Caco-2 (cell line): ENCODE measurements around the gene KCNQ5. TPM values are rescaled to one million over a fixed set of nuclear protein-coding genes. Genes with fewer than 3 reads are reported as not detected.

Source experiments
- BruUV-seq: library from RNA; stranded (reverse); fragments of 400-500 nt; replicated peaks from 2 replicates; lab custom pipeline; 2021; lab: Mats Ljungman, UMichigan
- CTCF ChIA-PET: fragments of 300-600 bp; sonication (Branson Sonifier 250); formaldehyde crosslinking; loops from one replicate; lab custom pipeline; 2022; ENCODE audit warnings: antibody characterized with exemption; lab: Charles Lee
- POLR2A ChIA-PET: fragments of 300-600 bp; sonication (Branson Sonifier 250); formaldehyde crosslinking; loops from one replicate; lab custom pipeline; 2022; ENCODE audit warnings: antibody characterized with exemption; lab: Charles Lee
- DNase-seq, 2 experiments: peaks; one replicate each; pipeline versions ENCODE4 v3.0.0 to v3.0.0-alpha.2; 2020 to 2022
- H3K27me3 ChIP-seq: replicated peaks from 2 replicates; pipeline ENCODE4 v1.6.0; 2011; ENCODE audit warnings: low read length; ENCODE audit not compliant: control insufficient read depth, insufficient read depth
- H3K36me3 ChIP-seq: 2 replicates; pipeline ENCODE4 v1.5.1; 2011; ENCODE audit warnings: low read length; ENCODE audit not compliant: control insufficient read depth, insufficient read depth
- H3K4me1 ChIP-seq: fragments of 250-450 bp; sonication (Bioruptor Pico); 2 replicates; pipeline ENCODE4 v1.5.1; 2020; ENCODE audit warnings: mild to moderate bottlenecking
- H3K4me3 ChIP-seq: 2 replicates; pipeline ENCODE4 v1.5.1; 2011; ENCODE audit warnings: low read depth, mild to moderate bottlenecking, control low read depth, low read length
- H3K9me3 ChIP-seq: fragments of 250-450 bp; sonication (Bioruptor Pico); 2 replicates; pipeline ENCODE4 v1.5.1; 2020; ENCODE audit warnings: mild to moderate bottlenecking, moderate library complexity
- H3K27ac Mint-ChIP-seq: one replicate; pipeline ENCODE4 v1.8.0; 2022; ENCODE audit warnings: mixed read lengths; ENCODE audit not compliant: unreplicated experiment
- H3K27me3 Mint-ChIP-seq: one replicate; pipeline ENCODE4 v1.8.0; 2022; ENCODE audit warnings: mixed read lengths; ENCODE audit not compliant: insufficient read depth, unreplicated experiment
- H3K36me3 Mint-ChIP-seq: one replicate; pipeline ENCODE4 v1.8.0; 2022; ENCODE audit warnings: mild to moderate bottlenecking, mixed read lengths; ENCODE audit not compliant: insufficient read depth, unreplicated experiment
- H3K4me1 Mint-ChIP-seq: one replicate; pipeline ENCODE4 v1.8.0; 2022; ENCODE audit warnings: low read depth, mixed read lengths; ENCODE audit not compliant: unreplicated experiment
- H3K4me3 Mint-ChIP-seq: one replicate; pipeline ENCODE4 v1.8.0; 2022; ENCODE audit warnings: mild to moderate bottlenecking, moderate library complexity, mixed read lengths; ENCODE audit not compliant: unreplicated experiment
- H3K9me3 Mint-ChIP-seq: one replicate; pipeline ENCODE4 v1.8.0; 2022; ENCODE audit warnings: mixed read lengths; ENCODE audit not compliant: unreplicated experiment
- intact Hi-C: fragments of 100-400 bp; cut with micrococcal nuclease; formaldehyde crosslinking; loops from one replicate; pipeline ENCODE4 v1.10.0; 2022; ENCODE audit not compliant: unreplicated experiment
- total RNA-seq: library from RNA; stranded (reverse); gene quantifications from 2 replicates; pipeline ENCODE4 v1.2.3, GENCODE V29; 2022
- TF ChIP-seq, protein P1 (sequence below), 2 experiments: fragments of 200-600 bp in 1 of 2; IDR thresholded peaks; 1 replicate in 1 of 2; 2 replicates in 1 of 2; pipeline versions ENCODE4 v1.5.1 to v1.8.0; 2011 to 2022; ENCODE audit warnings: antibody characterized with exemption in 1 of 2, control low read depth in 1 of 2, inconsistent platforms in 1 of 2, low read depth in 1 of 2, low read length in 1 of 2, mild to moderate bottlenecking in 1 of 2, moderate library complexity in 1 of 2; ENCODE audit not compliant: insufficient read depth in 1 of 2, severe bottlenecking in 1 of 2, unreplicated experiment in 1 of 2

KCNQ5 gene
- total RNA-seq, 1 experiment from 2014 or later: 0.20 TPM

DNA sequence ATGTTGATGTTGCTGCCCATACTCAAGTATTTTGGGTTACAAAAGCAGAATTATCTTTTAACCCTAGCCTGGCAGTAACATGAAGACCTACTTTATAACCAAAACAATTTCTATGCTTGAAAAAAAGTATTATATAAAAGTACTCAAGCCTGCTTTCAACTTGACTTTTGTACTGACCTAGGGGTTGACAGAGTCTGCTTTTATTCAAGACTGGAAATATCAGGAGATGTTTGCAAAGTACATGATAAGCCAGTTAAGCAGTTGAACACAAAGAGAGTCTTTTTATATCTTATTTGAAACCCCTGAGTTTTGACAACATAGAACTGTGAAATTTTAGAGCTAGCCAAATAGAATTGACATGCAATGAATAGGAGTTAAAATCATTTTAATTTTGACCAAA is 159.8 kb downstream of the KCNQ5 start:
- Mint-ChIP-seq H3K4me1 (no peaks in the 10 kb centered on the region), H3K27me3 (peaks cover 6% of the 10 kb centered on the region), H3K36me3 (no peaks in the 10 kb centered on the region), H3K9me3 (no peaks in the 10 kb centered on the region), H3K4me3 (no peak overlapping the region), H3K27ac (no peak overlapping the region)
- TF ChIP-seq, protein P1, sequence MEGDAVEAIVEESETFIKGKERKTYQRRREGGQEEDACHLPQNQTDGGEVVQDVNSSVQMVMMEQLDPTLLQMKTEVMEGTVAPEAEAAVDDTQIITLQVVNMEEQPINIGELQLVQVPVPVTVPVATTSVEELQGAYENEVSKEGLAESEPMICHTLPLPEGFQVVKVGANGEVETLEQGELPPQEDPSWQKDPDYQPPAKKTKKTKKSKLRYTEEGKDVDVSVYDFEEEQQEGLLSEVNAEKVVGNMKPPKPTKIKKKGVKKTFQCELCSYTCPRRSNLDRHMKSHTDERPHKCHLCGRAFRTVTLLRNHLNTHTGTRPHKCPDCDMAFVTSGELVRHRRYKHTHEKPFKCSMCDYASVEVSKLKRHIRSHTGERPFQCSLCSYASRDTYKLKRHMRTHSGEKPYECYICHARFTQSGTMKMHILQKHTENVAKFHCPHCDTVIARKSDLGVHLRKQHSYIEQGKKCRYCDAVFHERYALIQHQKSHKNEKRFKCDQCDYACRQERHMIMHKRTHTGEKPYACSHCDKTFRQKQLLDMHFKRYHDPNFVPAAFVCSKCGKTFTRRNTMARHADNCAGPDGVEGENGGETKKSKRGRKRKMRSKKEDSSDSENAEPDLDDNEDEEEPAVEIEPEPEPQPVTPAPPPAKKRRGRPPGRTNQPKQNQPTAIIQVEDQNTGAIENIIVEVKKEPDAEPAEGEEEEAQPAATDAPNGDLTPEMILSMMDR (IDR thresholded peaks at IDR 0.05; ENCODE audit: insufficient read depth in 1 of 2, low read depth in 1 of 2, low read length in 1 of 2, severe bottlenecking in 1 of 2, unreplicated experiment in 1 of 2): no peak
- H3K4me1 ChIP-seq: no peaks in the 10 kb centered on the region
- CTCF ChIA-PET: no interaction called here
- DNase-seq: no peak
- no peaks in the 10 kb centered on the region for H3K9me3 ChIP-seq
- no peaks in the 10 kb centered on the region for H3K27me3 ChIP-seq
- BruUV-seq: no TSS peak
- intact Hi-C loops: no loop called here
- no peaks in the 10 kb centered on the region for H3K36me3 ChIP-seq
- POLR2A ChIA-PET: no interaction called here
- H3K4me3 ChIP-seq: no peak overlapping the region

GRCh38 chr6:72783035-72783434 is 161.2 kb downstream of the KCNQ5 start:
- H3K9me3 ChIP-seq: no peaks in the 10 kb centered on the region
- H3K9me3 Mint-ChIP-seq: no peaks in the 10 kb centered on the region
- BruUV-seq: no TSS peak
- TF ChIP-seq, protein P1 (IDR thresholded peaks at IDR 0.05; ENCODE audit: insufficient read depth in 1 of 2, low read depth in 1 of 2, low read length in 1 of 2, severe bottlenecking in 1 of 2, unreplicated experiment in 1 of 2): no peak
- no peaks in the 10 kb centered on the region for H3K27me3 ChIP-seq
- no peaks in the 10 kb centered on the region for H3K36me3 ChIP-seq
- no peaks in the 10 kb centered on the region for H3K4me1 ChIP-seq
- H3K27me3 Mint-ChIP-seq: peaks cover 5% of the 10 kb centered on the region
- H3K4me3 Mint-ChIP-seq: no peak overlapping the region
- H3K36me3 Mint-ChIP-seq: no peaks in the 10 kb centered on the region
- POLR2A ChIA-PET: no interaction called here
- no peak for DNase-seq
- H3K27ac Mint-ChIP-seq: no peak overlapping the region
- no peaks in the 10 kb centered on the region for H3K4me1 Mint-ChIP-seq
- intact Hi-C loops: no loop called here
- H3K4me3 ChIP-seq: no peak overlapping the region
- CTCF ChIA-PET: no interaction called here

DNA sequence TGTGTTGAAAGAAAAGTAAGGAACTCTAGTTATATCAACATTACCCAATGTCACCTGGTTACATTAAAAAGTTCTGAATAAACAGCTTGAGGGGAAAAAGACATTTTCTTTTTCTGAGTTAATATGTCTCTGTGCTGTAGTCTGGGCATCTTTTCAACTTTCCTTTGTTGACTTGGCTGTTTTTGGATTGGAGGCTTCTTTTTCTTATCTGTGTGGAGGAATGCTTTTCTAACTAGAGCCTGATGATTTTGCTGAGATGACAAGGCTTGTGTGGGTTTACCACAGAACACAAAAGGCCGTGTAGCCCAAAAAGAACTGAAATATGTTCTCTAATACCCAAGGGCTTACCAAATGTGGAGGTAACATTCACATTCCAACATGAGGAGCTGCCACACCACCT is 161.8 kb downstream of the KCNQ5 start:
- H3K4me3 Mint-ChIP-seq: no peak overlapping the region
- BruUV-seq: no TSS peak
- TF ChIP-seq, protein P1 (IDR thresholded peaks at IDR 0.05; ENCODE audit: insufficient read depth in 1 of 2, low read depth in 1 of 2, low read length in 1 of 2, severe bottlenecking in 1 of 2, unreplicated experiment in 1 of 2): no peak
- H3K4me1 Mint-ChIP-seq: no peaks in the 10 kb centered on the region
- no peaks in the 10 kb centered on the region for H3K9me3 Mint-ChIP-seq
- no peak for DNase-seq
- Histone ChIP-seq H3K27me3 (no peaks in the 10 kb centered on the region), H3K36me3 (no peaks in the 10 kb centered on the region), H3K4me3 (no peak overlapping the region), H3K4me1 (no peaks in the 10 kb centered on the region), H3K9me3 (no peaks in the 10 kb centered on the region)
- H3K36me3 Mint-ChIP-seq: no peaks in the 10 kb centered on the region
- ChIA-PET POLR2A (no interaction called here), CTCF (no interaction called here)
- H3K27me3 Mint-ChIP-seq: peaks cover 5% of the 10 kb centered on the region
- H3K27ac Mint-ChIP-seq: no peak overlapping the region
- intact Hi-C loops: no loop called here
